Upper lobe of right lung (tissue), 1 donor: ENCODE measurements around the gene PAK5. TPM values are rescaled to one million over a fixed set of nuclear protein-coding genes. Genes with fewer than 3 reads are reported as not detected.

Experiments
- ATAC-seq: fragments of 200-7000 bp; cut with Tn5 transposase; one replicate; pipeline ENCODE4 v1.9.1; 2020; ENCODE audit warnings: mild to moderate bottlenecking, moderate library complexity
- DNase-seq: peaks from one replicate; pipeline ENCODE4 v3.0.0-alpha.2; 2020
- H3K27ac ChIP-seq: fragments of 200-600 bp; one replicate; pipeline ENCODE4 v1.8.0; 2022
- H3K27me3 ChIP-seq: fragments of 200-600 bp; one replicate; pipeline ENCODE4 v1.8.0; 2022; ENCODE audit warnings: mild to moderate bottlenecking
- H3K36me3 ChIP-seq: fragments of 200-600 bp; one replicate; pipeline ENCODE4 v1.8.0; 2022
- H3K4me1 ChIP-seq: fragments of 200-600 bp; one replicate; pipeline ENCODE4 v1.8.0; 2022
- H3K4me3 ChIP-seq: fragments of 200-600 bp; one replicate; pipeline ENCODE4 v1.8.0; 2022; ENCODE audit warnings: mild to moderate bottlenecking
- H3K9me3 ChIP-seq: fragments of 200-600 bp; one replicate; pipeline ENCODE4 v1.8.0; 2022
- intact Hi-C: fragments of 100-400 bp; cut with DNase I; formaldehyde crosslinking; loops from one replicate; pipeline ENCODE4 v1.11.0; 2022
- total RNA-seq: library from RNA; stranded (reverse); fragmentation: NEBNext Ultra II Directional; extraction: Animal tissue kit (Norgen Biotek cat#: 25700); gene quantifications from one replicate; pipeline ENCODE4 v1.2.1, GENCODE V29; 2021
- TF ChIP-seq, protein P1 (sequence below): fragments of 200-600 bp; IDR thresholded peaks from one replicate; pipeline ENCODE4 v1.8.0; 2022; ENCODE audit warnings: antibody characterized with exemption
- donor health status: DM: no; HTN: yes; CAD: no; lungs with severe emphysema.

The PAK5 gene
- total RNA-seq, 1 donor from 2014 or later = 0.35 TPM

DNA sequence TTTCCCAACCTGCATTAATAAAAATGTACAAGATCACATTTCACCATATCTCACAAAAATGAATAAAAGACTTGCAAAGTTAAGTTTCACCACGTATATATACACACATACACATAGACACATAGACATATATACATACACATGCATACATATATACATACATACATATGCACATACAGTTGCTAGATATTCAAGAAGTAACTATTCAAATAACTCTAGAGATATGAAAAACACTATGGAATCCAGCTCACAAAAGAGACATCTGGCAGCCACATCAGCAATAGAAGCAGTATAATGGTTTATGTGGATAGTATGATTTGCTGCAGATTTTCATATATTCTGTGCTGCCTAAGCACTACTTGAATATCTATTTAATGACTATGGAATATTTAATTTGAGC lies 28.1 kb downstream of the PAK5 start:
- no peak overlapping the region for H3K4me3 ChIP-seq
- no peaks in the 10 kb centered on the region for H3K36me3 ChIP-seq
- ATAC-seq = no peak
- no peak overlapping the region for H3K27ac ChIP-seq
- TF ChIP-seq, protein P1, sequence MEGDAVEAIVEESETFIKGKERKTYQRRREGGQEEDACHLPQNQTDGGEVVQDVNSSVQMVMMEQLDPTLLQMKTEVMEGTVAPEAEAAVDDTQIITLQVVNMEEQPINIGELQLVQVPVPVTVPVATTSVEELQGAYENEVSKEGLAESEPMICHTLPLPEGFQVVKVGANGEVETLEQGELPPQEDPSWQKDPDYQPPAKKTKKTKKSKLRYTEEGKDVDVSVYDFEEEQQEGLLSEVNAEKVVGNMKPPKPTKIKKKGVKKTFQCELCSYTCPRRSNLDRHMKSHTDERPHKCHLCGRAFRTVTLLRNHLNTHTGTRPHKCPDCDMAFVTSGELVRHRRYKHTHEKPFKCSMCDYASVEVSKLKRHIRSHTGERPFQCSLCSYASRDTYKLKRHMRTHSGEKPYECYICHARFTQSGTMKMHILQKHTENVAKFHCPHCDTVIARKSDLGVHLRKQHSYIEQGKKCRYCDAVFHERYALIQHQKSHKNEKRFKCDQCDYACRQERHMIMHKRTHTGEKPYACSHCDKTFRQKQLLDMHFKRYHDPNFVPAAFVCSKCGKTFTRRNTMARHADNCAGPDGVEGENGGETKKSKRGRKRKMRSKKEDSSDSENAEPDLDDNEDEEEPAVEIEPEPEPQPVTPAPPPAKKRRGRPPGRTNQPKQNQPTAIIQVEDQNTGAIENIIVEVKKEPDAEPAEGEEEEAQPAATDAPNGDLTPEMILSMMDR = no peak
- intact Hi-C loops = no loop called here
- H3K27me3 ChIP-seq = no peaks in the 10 kb centered on the region
- DNase-seq = no peak
- H3K4me1 ChIP-seq = no peaks in the 10 kb centered on the region
- no peaks in the 10 kb centered on the region for H3K9me3 ChIP-seq

GRCh38 chr20:9809271-9809670 lies 29.6 kb downstream of the PAK5 start:
- intact Hi-C loops = no loop called here
- H3K27me3 ChIP-seq = no peaks in the 10 kb centered on the region
- no peak for DNase-seq

DNA sequence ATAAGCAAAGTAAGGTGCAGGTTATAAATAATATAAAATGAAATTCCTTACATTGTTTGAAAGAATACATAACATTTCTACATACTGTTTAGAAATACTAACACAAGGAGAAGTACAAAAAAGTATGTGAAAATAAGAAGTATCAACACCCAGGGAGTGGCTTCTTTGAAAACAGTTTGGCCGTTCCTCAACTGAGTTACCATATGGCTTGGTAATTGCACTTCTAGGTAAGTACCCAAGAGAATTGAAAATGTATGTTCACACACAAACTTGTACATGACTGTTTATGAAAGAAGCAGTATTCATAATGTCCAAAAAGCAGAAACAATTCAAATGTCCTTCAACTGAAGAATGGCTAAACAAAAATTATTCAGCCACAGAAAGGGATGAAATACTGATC lies 30.7 kb downstream of the PAK5 start:
- ATAC-seq (no peak), DNase-seq (no peak)
- Histone ChIP-seq H3K9me3 (no peaks in the 10 kb centered on the region), H3K27me3 (no peaks in the 10 kb centered on the region), H3K4me3 (no peak overlapping the region), H3K27ac (no peak overlapping the region), H3K36me3 (no peaks in the 10 kb centered on the region), H3K4me1 (no peaks in the 10 kb centered on the region)
- intact Hi-C loops = no loop called here
- TF ChIP-seq, protein P1 = no peak

More at GRCh38 chr20:9809271-9809670, 29.6 kb downstream of the PAK5 start:
- TF ChIP-seq, protein P1 = no peak
- no peaks in the 10 kb centered on the region for H3K4me1 ChIP-seq
- no peak overlapping the region for H3K4me3 ChIP-seq
- no peak overlapping the region for H3K27ac ChIP-seq
- ATAC-seq = no peak
- H3K36me3 ChIP-seq = no peaks in the 10 kb centered on the region
- no peaks in the 10 kb centered on the region for H3K9me3 ChIP-seq

GRCh38 chr20:9807136-9807535 lies 31.7 kb downstream of the PAK5 start:
- Histone ChIP-seq H3K27me3 (no peaks in the 10 kb centered on the region), H3K9me3 (no peaks in the 10 kb centered on the region), H3K36me3 (no peaks in the 10 kb centered on the region), H3K4me1 (no peaks in the 10 kb centered on the region), H3K27ac (no peak overlapping the region), H3K4me3 (no peak overlapping the region)
- DNase-seq = no peak
- TF ChIP-seq, protein P1 = no peak
- ATAC-seq = no peak
- intact Hi-C loops = no loop called here

GRCh38 chr20:9800421-9800820 lies 38.5 kb downstream of the PAK5 start:
- TF ChIP-seq, protein P1 = no peak
- H3K4me3 ChIP-seq = no peak overlapping the region
- no peaks in the 10 kb centered on the region for H3K27me3 ChIP-seq
- ATAC-seq (no peak), DNase-seq (no peak)
- H3K36me3 ChIP-seq = no peaks in the 10 kb centered on the region
- no peaks in the 10 kb centered on the region for H3K9me3 ChIP-seq
- no peak overlapping the region for H3K27ac ChIP-seq
- intact Hi-C loops = no loop called here
- no peaks in the 10 kb centered on the region for H3K4me1 ChIP-seq

DNA sequence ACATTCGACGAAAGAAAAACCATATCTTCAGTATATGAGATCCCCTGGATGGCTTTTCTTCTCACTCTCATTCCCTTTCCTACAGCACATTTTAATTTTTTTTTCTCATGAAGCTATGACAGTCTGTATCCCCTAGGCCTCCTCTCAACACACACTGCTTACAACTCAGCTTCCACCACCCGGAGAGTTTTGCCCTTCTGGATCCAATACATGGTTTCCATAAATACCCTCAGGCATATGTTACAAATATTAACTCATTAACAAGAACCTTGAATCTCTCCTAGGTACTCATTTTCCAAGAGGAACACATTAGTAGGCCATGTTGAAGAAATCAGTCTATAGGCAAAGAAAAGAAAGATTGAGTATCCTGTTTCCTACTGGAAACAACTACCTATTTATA lies 44.0 kb downstream of the PAK5 start:
- Histone ChIP-seq H3K9me3 (no peaks in the 10 kb centered on the region), H3K4me3 (no peak overlapping the region), H3K4me1 (no peaks in the 10 kb centered on the region), H3K27me3 (no peaks in the 10 kb centered on the region), H3K27ac (no peak overlapping the region), H3K36me3 (no peaks in the 10 kb centered on the region)
- TF ChIP-seq, protein P1 = no peak
- intact Hi-C loops = no loop called here
- ATAC-seq (no peak), DNase-seq (no peak)
